GM20000 (cell line): Measurements from ENCODE around the gene PCDHAC2.

ENCODE experiments used
- DNase-seq: peaks from one replicate; pipeline ENCODE4 v3.0.0; 2012; ENCODE audit warnings: low spot score
- CTCF ChIP-seq: IDR thresholded peaks from 2 replicates; pipeline ENCODE4 v1.5.1; 2012; ENCODE audit warnings: mild to moderate bottlenecking, control low read depth; ENCODE audit errors: extremely low read depth, missing control alignments

Gene PCDHAC2

DNA sequence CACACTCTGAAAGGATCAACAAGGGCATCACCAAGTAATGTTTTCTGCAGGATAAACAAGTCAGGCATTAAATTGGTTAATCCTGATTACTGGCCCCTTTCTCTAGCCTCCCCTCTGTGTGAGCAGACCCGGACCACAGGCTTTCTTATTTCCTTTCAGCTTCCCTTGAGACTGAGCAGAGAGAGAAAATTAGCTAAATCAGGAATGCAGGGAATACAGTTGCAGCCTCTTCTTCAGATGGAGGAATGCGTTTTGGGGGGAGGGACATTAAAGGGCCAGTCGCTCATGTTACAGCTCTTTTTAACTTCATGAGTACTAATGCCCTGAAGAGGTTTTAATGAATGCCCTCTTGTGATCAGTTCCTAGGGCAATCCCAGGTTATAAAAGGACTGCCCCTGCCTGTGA is 19.8 kb downstream of the PCDHAC2 start:
- no peak for TF ChIP-seq CTCF
- no peak for DNase-seq

DNA sequence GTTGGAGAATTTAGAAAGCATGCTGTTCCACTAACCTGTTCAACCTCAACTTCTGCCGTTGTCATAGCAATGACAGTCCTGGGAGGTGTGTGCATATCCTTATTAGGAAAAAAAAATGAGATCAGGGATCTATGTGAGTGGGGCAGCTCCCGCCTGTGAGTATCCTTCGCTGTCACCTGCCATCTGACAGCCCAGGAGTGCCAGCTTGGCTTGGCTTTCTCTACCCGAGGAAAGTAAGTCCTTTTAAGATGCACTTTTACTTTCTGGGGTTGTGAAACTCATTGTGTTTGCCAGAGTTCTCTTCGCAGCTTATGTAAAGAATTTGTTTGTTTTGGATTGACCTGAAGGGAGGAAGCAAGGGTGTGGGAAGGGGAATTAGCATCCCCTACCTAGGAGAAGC is 21.8 kb downstream of the PCDHAC2 start:
- DNase-seq = no peak
- no peak for TF ChIP-seq CTCF

DNA sequence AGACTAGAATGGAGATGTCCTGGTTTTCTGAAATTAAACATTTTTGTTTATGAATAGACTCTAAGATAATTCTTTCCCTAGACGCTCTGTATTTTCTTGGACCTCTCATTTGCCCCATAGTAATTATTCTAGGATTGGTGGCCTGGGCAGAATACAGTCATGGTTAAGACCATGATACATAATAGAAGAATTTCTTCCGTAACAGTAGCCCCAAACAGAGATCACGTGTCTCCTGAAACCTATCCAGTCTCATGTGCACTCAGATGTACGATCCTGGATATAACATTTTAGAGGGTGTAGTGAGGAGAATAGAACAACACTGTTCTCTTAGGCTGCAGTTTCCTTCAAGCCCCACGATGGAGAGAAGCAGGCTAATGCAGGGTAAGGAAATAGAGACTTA is 22.3 kb downstream of the PCDHAC2 start:
- no peak for TF ChIP-seq CTCF
- DNase-seq = no peak

- no peak for TF ChIP-seq CTCF
These were observed 23.2 kb downstream of the PCDHAC2 start for GRCh38 chr5:140989254-140990020.

DNA sequence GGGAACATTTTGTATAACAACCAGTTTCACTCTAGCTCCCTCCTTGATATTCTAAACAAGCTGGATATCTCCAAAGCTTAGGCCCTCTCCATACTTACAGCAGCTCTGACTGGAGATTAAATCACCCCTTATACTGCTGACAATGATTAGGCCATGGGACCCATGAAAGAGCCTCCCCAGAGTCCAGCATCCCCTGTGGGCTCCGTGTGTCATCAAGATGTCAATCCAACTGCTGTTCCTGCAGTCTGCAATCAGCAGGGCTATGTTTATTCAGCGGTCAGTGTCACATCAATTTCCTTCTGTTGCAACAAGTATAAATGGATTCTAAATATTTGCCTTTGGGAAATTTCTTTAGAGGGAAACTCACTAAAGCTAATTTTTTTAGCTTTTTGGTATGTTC is 26.6 kb downstream of the PCDHAC2 start:
- TF ChIP-seq CTCF = no peak
- no peak for DNase-seq

More at GRCh38 chr5:140989254-140990020, 23.2 kb downstream of the PCDHAC2 start:
- DNase-seq = no peak

GRCh38 chr5:140996060-140996459 is 29.8 kb downstream of the PCDHAC2 start:
- no peak for TF ChIP-seq CTCF
- no peak for DNase-seq

DNA sequence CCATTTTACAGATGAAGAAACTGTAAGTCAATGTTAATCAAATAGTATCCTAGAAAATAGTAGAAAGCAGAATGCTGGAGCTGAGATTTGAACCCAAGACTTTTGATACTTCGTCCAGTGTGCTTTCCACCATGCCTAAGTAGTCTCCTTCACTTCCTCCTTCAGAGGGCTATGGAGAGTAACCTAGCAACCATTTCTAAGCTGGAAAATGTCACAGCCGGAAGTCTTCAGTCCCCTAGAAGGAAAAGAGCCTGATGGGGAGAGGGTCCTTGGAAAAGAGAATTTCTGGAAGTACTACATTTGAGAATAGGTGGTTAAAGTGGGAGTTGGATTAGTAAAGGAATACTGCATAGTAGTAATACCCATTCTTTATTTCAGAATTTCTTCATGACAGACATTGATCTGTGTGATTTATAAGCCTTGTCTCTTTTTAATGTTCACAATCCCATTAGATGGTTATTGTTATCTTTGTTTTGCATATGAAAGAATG is 32.7 kb downstream of the PCDHAC2 start:
- no peak for DNase-seq
- no peak for TF ChIP-seq CTCF
